ENCODE data around the gene ETV5. TPM values are rescaled to one million over a fixed set of nuclear protein-coding genes. Genes with fewer than 3 reads are reported as not detected.

The ETV5 gene
- total RNA-seq, 2 donors from 2014 or later, result 1.5 to 3.5 TPM

- no peak for DNase-seq (ENCODE audit: low spot score in 2 of 2)
- no peaks in the 10 kb centered on the region for H3K36me3 Mint-ChIP-seq
- no peak overlapping the region for H3K27ac Mint-ChIP-seq
- ATAC-seq, result no peak
- H3K9me3 Mint-ChIP-seq, result no peaks in the 10 kb centered on the region
Measured at GRCh38 chr3:185998136-185998535, 110.8 kb downstream of the ETV5 start.

GRCh38 chr3:185997130-185997529 is 111.8 kb downstream of the ETV5 start:
- ATAC-seq (no peak), DNase-seq (ENCODE audit: low spot score in 2 of 2) (no peak)
- Mint-ChIP-seq H3K36me3 (no peaks in the 10 kb centered on the region), H3K27ac (no peak overlapping the region), H3K9me3 (no peaks in the 10 kb centered on the region)

Other genes starting within 250 kb of the ETV5 start
- 100 to 1,000 TPM; 164 to 269 TPM for gene TRA2B, start 171.1 kb downstream of the ETV5 start, total RNA-seq